SK-N-SH treated with all-trans-retinoic acid at 6 μM for 48 hours (cell line): ENCODE data around the gene TGDS.

Experiments
- ISL1 ChIP-seq: fragments of 250-450 bp; sonication (Bioruptor Pico); IDR thresholded peaks from 2 replicates; pipeline ENCODE4 v2.1.2; 2022; ENCODE audit warnings: mild to moderate bottlenecking, moderate library complexity
- PPARA ChIP-seq: fragments of 250-450 bp; sonication (Bioruptor Pico); IDR thresholded peaks from 2 replicates; pipeline ENCODE4 v1.5.0; 2020; ENCODE audit warnings: mild to moderate bottlenecking, borderline replicate concordance
- TOX ChIP-seq: fragments of 250-450 bp; sonication (Bioruptor Pico); IDR thresholded peaks from 2 replicates; pipeline ENCODE4 v1.8.0; 2021; ENCODE audit warnings: mild to moderate bottlenecking, moderate library complexity, borderline replicate concordance
- ZFP30 ChIP-seq: fragments of 450-650 bp; formaldehyde crosslinking; IDR thresholded peaks from 2 replicates; pipeline ENCODE4 v1.5.0; 2022; ENCODE audit warnings: mild to moderate bottlenecking, moderate library complexity
- ZNF565 ChIP-seq: fragments of 450-650 bp; formaldehyde crosslinking; conservative IDR thresholded peaks from 2 replicates; pipeline ENCODE4 v1.5.0; 2020; ENCODE audit warnings: low read depth, mild to moderate bottlenecking, moderate library complexity
- ZNF70 ChIP-seq: fragments of 450-650 bp; formaldehyde crosslinking; IDR thresholded peaks from 2 replicates; pipeline ENCODE4 v1.5.0; 2020; ENCODE audit warnings: mild to moderate bottlenecking, moderate library complexity
- TF ChIP-seq, protein P1 (sequence below): fragments of 250-450 bp; sonication (Bioruptor Pico); IDR thresholded peaks from 2 replicates; pipeline ENCODE4 v1.8.0; 2020; ENCODE audit warnings: mild to moderate bottlenecking, moderate library complexity, borderline replicate concordance
- TF ChIP-seq, protein P2 (sequence below): fragments of 250-450 bp; sonication (Bioruptor Pico); IDR thresholded peaks from 2 replicates; pipeline ENCODE4 v1.5.1; 2021; ENCODE audit warnings: mild to moderate bottlenecking, moderate library complexity

DNA sequence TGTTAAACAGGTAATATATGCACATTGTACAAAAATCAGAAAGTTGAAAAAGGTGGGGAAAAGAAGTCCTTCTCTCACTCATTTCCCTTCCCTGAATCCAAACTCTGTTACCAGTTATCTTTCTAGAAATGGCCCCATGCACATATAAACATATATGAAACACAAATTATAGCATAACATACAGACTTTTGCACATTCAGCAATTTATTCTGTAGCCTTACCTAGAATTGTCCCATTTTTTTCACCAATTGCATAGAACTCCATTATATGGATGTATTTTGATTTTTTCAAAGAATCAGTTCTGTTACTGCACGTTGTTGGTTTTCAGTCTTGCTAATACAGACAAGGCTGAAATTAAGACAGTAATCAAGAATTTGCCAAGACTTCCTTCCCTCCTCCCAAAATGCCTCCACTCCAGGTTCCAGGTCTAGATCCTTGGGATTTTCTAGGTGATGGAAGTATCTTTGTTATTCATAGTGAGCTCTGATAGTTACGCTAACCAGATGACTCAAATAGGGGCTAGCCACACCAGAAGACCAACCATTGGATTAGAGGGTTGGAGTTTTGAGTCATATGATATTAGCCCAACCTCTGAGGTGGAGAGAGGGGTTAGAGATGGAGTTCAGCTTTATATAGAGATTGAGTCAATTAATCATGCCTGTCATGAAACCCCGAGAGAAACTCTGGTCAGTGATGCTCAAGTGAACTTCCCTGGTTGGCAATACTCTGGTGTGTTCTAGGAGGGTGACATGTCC lies 36.5 kb upstream of the TGDS start:
- TF ChIP-seq ZFP30 (CRISPR knock-in tag) (no peak), ISL1 (CRISPR knock-in tag) (no peak), TOX (CRISPR knock-in tag) (no peak), ZNF70 (CRISPR knock-in tag) (no peak), PPARA (no peak), ZNF565 (no peak)
- TF ChIP-seq, protein P1, sequence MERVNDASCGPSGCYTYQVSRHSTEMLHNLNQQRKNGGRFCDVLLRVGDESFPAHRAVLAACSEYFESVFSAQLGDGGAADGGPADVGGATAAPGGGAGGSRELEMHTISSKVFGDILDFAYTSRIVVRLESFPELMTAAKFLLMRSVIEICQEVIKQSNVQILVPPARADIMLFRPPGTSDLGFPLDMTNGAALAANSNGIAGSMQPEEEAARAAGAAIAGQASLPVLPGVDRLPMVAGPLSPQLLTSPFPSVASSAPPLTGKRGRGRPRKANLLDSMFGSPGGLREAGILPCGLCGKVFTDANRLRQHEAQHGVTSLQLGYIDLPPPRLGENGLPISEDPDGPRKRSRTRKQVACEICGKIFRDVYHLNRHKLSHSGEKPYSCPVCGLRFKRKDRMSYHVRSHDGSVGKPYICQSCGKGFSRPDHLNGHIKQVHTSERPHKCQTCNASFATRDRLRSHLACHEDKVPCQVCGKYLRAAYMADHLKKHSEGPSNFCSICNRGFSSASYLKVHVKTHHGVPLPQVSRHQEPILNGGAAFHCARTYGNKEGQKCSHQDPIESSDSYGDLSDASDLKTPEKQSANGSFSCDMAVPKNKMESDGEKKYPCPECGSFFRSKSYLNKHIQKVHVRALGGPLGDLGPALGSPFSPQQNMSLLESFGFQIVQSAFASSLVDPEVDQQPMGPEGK (CRISPR knock-in tag) = no peak
- TF ChIP-seq, protein P2, sequence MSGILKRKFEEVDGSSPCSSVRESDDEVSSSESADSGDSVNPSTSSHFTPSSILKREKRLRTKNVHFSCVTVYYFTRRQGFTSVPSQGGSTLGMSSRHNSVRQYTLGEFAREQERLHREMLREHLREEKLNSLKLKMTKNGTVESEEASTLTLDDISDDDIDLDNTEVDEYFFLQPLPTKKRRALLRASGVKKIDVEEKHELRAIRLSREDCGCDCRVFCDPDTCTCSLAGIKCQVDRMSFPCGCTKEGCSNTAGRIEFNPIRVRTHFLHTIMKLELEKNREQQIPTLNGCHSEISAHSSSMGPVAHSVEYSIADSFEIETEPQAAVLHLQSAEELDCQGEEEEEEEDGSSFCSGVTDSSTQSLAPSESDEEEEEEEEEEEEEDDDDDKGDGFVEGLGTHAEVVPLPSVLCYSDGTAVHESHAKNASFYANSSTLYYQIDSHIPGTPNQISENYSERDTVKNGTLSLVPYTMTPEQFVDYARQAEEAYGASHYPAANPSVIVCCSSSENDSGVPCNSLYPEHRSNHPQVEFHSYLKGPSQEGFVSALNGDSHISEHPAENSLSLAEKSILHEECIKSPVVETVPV (CRISPR knock-in tag) = no peak
